Measurements from ENCODE around the gene JPH3.

Gene JPH3

DNA sequence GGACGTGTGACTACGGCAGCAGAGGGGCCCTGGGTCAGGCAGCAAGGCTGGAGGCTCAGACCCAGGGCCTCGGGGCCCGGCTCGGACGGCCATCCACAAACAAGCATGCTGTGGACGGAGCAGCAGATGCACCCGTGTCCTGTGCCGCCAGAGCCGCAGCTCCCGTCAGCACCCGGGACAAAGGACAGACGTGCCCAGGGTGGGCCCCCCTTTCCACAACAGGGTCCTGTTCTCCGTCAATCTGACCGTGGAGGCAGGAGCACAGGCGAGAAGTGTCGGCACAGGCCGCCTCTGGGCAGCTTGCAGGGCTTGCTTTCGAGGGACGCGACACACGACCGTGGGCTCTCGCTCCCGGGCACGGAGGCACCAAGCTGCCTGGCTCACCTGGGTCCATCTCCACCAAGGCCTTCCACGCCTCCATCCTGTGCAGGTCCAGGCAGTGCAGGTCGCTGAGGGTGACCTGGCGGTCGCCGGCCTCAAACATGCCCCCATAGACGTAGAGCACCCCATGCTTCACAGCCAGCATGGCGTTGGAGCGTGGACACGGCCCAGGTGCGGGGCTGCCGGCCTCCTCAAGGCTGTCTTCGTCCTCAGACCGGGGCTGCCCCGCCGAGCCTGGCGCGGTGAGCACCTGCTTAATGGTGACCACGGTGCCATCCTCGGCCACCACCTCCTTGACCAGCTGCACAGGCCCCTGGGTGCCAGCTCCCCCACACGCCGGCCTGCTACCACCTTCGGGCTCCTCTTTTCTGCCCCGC lies 106.8 kb downstream of the JPH3 start:
- Histone ChIP-seq H3K9ac (ENCODE audit: insufficient read length, low read depth) (no peak overlapping the region), H3K4me1 (ENCODE audit: insufficient read depth, insufficient read length) (peaks cover 14% of the 10 kb centered on the region), H3K36me3 (ENCODE audit: insufficient read depth, insufficient read length, low read length) (peaks cover 82% of the 10 kb centered on the region)

DNA sequence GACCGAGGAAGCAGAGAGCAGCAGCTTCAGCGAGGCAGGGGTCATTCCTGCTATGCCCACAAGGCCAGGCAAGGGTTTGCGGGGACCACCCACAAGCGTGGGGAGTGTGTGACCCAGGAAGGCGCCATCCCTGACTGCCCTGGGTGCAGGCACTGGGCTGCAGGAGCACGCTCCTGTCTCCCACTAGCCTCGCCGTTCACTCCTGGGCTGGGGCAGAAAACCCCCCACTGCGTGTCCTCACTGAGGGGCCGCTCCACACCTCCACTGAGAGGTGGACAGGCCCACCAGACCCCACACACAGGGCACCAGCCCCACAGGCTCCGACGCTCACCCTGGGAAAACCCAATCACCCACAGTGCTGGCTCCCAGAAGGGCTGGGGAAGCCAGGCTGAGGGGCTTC lies 107.4 kb downstream of the JPH3 start:
- Histone ChIP-seq H3K9me3 (ENCODE audit: insufficient read depth, low read length) (no peaks in the 10 kb centered on the region), H3K9ac (ENCODE audit: insufficient read length, low read depth) (no peak overlapping the region), H3K4me1 (ENCODE audit: insufficient read depth, insufficient read length) (peaks cover 14% of the 10 kb centered on the region), H3K27me3 (ENCODE audit: insufficient read depth, insufficient read length) (no peaks in the 10 kb centered on the region), H3K4me3 (ENCODE audit: insufficient read length, low read depth) (no peak overlapping the region), H3K36me3 (ENCODE audit: insufficient read depth, insufficient read length, low read length) (peaks cover 88% of the 10 kb centered on the region)
- TF ChIP-seq ZNF274 (IDR thresholded peaks at IDR 0.05; ENCODE audit: low read depth, low read length) (no peak), YY1 (IDR thresholded peaks at IDR 0.05; ENCODE audit: insufficient read depth, insufficient read length) (no peak), SUZ12 (IDR thresholded peaks at IDR 0.05; ENCODE audit: extremely low read depth, insufficient read depth, insufficient read length) (no peak)
- DNase-seq (ENCODE audit: low read depth, low spot score) = no peak

More for the DNA sequence above, 106.8 kb downstream of the JPH3 start:
- H3K27me3 ChIP-seq (ENCODE audit: insufficient read depth, insufficient read length) = no peaks in the 10 kb centered on the region
- no peak overlapping the region for H3K4me3 ChIP-seq (ENCODE audit: insufficient read length, low read depth)
- DNase-seq (ENCODE audit: low read depth, low spot score) = no peak
- no peaks in the 10 kb centered on the region for H3K9me3 ChIP-seq (ENCODE audit: insufficient read depth, low read length)
- no peak for TF ChIP-seq ZNF274 (IDR thresholded peaks at IDR 0.05; ENCODE audit: low read depth, low read length)
- no peak for TF ChIP-seq YY1 (IDR thresholded peaks at IDR 0.05; ENCODE audit: insufficient read depth, insufficient read length)
- no peak for TF ChIP-seq SUZ12 (IDR thresholded peaks at IDR 0.05; ENCODE audit: extremely low read depth, insufficient read depth, insufficient read length)

- no peak for TF ChIP-seq ZNF274 (IDR thresholded peaks at IDR 0.05; ENCODE audit: low read depth, low read length)
- TF ChIP-seq SUZ12 (IDR thresholded peaks at IDR 0.05; ENCODE audit: extremely low read depth, insufficient read depth, insufficient read length) = no peak
- TF ChIP-seq YY1 (IDR thresholded peaks at IDR 0.05; ENCODE audit: insufficient read depth, insufficient read length) = no peak
- peaks cover 93% of the 10 kb centered on the region for H3K36me3 ChIP-seq (ENCODE audit: insufficient read depth, insufficient read length, low read length)
These were observed 108.6 kb downstream of the JPH3 start for GRCh38 chr16:87710887-87711286.

GRCh38 chr16:87712184-87712762 lies 110.0 kb downstream of the JPH3 start:
- Histone ChIP-seq H3K4me3 (ENCODE audit: insufficient read length, low read depth) (no peak overlapping the region), H3K36me3 (ENCODE audit: insufficient read depth, insufficient read length, low read length) (peaks cover 94% of the 10 kb centered on the region), H3K27me3 (ENCODE audit: insufficient read depth, insufficient read length) (no peaks in the 10 kb centered on the region), H3K9me3 (ENCODE audit: insufficient read depth, low read length) (no peaks in the 10 kb centered on the region), H3K9ac (ENCODE audit: insufficient read length, low read depth) (no peak overlapping the region), H3K4me1 (ENCODE audit: insufficient read depth, insufficient read length) (peaks cover 7% of the 10 kb centered on the region)
- DNase-seq (ENCODE audit: low read depth, low spot score) = no peak
- TF ChIP-seq YY1 (IDR thresholded peaks at IDR 0.05; ENCODE audit: insufficient read depth, insufficient read length) (no peak), ZNF274 (IDR thresholded peaks at IDR 0.05; ENCODE audit: low read depth, low read length) (no peak), SUZ12 (IDR thresholded peaks at IDR 0.05; ENCODE audit: extremely low read depth, insufficient read depth, insufficient read length) (no peak)

More at GRCh38 chr16:87710887-87711286, 108.6 kb downstream of the JPH3 start:
- Histone ChIP-seq H3K9me3 (ENCODE audit: insufficient read depth, low read length) (no peaks in the 10 kb centered on the region), H3K4me1 (ENCODE audit: insufficient read depth, insufficient read length) (peaks cover 14% of the 10 kb centered on the region), H3K4me3 (ENCODE audit: insufficient read length, low read depth) (no peak overlapping the region), H3K9ac (ENCODE audit: insufficient read length, low read depth) (no peak overlapping the region), H3K27me3 (ENCODE audit: insufficient read depth, insufficient read length) (no peaks in the 10 kb centered on the region)
- no peak for DNase-seq (ENCODE audit: low read depth, low spot score)

- peaks cover 2% of the 10 kb centered on the region for H3K4me1 ChIP-seq (ENCODE audit: insufficient read depth, insufficient read length)
- H3K9ac ChIP-seq (ENCODE audit: insufficient read length, low read depth) = no peak overlapping the region
- DNase-seq (ENCODE audit: low read depth, low spot score) = no peak
These were observed 111.3 kb downstream of the JPH3 start for GRCh38 chr16:87713451-87714229.

GRCh38 chr16:87715231-87715630 lies 112.9 kb downstream of the JPH3 start:
- no peak overlapping the region for H3K9ac ChIP-seq (ENCODE audit: insufficient read length, low read depth)
- TF ChIP-seq SUZ12 (IDR thresholded peaks at IDR 0.05; ENCODE audit: extremely low read depth, insufficient read depth, insufficient read length) = no peak
- no peak for TF ChIP-seq ZNF274 (IDR thresholded peaks at IDR 0.05; ENCODE audit: low read depth, low read length)
- no peak for TF ChIP-seq YY1 (IDR thresholded peaks at IDR 0.05; ENCODE audit: insufficient read depth, insufficient read length)

More at GRCh38 chr16:87713451-87714229, 111.3 kb downstream of the JPH3 start:
- peaks cover 88% of the 10 kb centered on the region for H3K36me3 ChIP-seq (ENCODE audit: insufficient read depth, insufficient read length, low read length)
- no peak overlapping the region for H3K4me3 ChIP-seq (ENCODE audit: insufficient read length, low read depth)
- H3K9me3 ChIP-seq (ENCODE audit: insufficient read depth, low read length) = no peaks in the 10 kb centered on the region; the same call in 1 of the 2 replicates
- H3K27me3 ChIP-seq (ENCODE audit: insufficient read depth, insufficient read length) = no peaks in the 10 kb centered on the region
- TF ChIP-seq ZNF274 (IDR thresholded peaks at IDR 0.05; ENCODE audit: low read depth, low read length) (no peak), SUZ12 (IDR thresholded peaks at IDR 0.05; ENCODE audit: extremely low read depth, insufficient read depth, insufficient read length) (no peak), YY1 (IDR thresholded peaks at IDR 0.05; ENCODE audit: insufficient read depth, insufficient read length) (no peak)

More at GRCh38 chr16:87715231-87715630, 112.9 kb downstream of the JPH3 start:
- no peaks in the 10 kb centered on the region for H3K27me3 ChIP-seq (ENCODE audit: insufficient read depth, insufficient read length)
- no peaks in the 10 kb centered on the region for H3K4me1 ChIP-seq (ENCODE audit: insufficient read depth, insufficient read length)
- H3K4me3 ChIP-seq (ENCODE audit: insufficient read length, low read depth) = no peak overlapping the region
- H3K36me3 ChIP-seq (ENCODE audit: insufficient read depth, insufficient read length, low read length) = peaks cover 79% of the 10 kb centered on the region
- peaks cover 10% of the 10 kb centered on the region; the same call in 1 of the 2 replicates for H3K9me3 ChIP-seq (ENCODE audit: insufficient read depth, low read length)
- no peak for DNase-seq (ENCODE audit: low read depth, low spot score)
